ENCODE results near the gene SMIM14. TPM values are rescaled to one million over a fixed set of nuclear protein-coding genes. Genes with fewer than 3 reads are reported as not detected.

Gene SMIM14
- total RNA-seq, 1 donor from 2014 or later: 58.4 TPM

DNA sequence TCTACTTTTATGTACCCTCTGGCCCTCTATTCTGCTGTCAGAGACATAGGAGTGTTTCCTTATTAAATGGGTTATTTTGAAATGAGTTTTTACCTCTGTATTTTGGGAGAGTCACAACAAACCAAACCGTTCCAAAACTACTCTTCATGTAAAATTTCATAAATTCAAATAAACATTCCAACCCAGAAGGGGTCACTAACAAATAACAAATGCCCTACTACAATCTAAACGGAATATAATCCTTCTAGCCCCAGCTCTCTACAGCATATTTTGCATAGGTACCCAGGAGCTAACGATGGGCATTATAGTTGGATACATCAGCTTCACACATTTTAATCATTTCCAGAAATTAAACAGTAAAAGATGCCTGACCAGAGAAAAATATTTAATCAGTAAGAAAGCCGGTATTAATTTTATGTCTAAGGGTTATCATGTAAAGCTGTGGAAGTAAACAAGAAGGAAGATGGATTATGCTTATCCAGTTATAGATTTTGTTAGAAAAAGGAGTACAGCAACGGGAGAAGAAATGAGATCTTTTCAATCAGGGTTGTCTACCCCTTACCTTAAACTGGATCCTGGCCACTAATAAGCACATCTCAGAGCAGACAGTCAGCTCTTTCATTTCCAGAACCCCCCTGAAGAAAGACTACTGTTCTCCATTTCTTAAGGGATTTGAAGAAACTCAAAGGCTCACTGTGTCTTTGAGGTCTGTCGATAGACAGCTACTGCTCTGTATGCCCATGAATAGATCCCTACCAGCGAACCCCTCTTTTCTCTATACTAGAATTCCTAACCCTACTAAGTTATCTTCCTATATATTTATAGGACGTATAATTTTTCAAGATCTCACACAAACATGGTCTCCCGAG lies 112.6 kb downstream of the SMIM14 start:
- peak overlapping the region; percentile 97 for H3K4me3 ChIP-seq (ENCODE audit: low read depth, low read length)
- TF ChIP-seq, protein P1, sequence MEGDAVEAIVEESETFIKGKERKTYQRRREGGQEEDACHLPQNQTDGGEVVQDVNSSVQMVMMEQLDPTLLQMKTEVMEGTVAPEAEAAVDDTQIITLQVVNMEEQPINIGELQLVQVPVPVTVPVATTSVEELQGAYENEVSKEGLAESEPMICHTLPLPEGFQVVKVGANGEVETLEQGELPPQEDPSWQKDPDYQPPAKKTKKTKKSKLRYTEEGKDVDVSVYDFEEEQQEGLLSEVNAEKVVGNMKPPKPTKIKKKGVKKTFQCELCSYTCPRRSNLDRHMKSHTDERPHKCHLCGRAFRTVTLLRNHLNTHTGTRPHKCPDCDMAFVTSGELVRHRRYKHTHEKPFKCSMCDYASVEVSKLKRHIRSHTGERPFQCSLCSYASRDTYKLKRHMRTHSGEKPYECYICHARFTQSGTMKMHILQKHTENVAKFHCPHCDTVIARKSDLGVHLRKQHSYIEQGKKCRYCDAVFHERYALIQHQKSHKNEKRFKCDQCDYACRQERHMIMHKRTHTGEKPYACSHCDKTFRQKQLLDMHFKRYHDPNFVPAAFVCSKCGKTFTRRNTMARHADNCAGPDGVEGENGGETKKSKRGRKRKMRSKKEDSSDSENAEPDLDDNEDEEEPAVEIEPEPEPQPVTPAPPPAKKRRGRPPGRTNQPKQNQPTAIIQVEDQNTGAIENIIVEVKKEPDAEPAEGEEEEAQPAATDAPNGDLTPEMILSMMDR (IDR thresholded peaks at IDR 0.05; ENCODE audit: insufficient read depth, low read length, poor library complexity, severe bottlenecking): no peak
- DNase-seq (ENCODE audit: low read depth): no peak

DNA sequence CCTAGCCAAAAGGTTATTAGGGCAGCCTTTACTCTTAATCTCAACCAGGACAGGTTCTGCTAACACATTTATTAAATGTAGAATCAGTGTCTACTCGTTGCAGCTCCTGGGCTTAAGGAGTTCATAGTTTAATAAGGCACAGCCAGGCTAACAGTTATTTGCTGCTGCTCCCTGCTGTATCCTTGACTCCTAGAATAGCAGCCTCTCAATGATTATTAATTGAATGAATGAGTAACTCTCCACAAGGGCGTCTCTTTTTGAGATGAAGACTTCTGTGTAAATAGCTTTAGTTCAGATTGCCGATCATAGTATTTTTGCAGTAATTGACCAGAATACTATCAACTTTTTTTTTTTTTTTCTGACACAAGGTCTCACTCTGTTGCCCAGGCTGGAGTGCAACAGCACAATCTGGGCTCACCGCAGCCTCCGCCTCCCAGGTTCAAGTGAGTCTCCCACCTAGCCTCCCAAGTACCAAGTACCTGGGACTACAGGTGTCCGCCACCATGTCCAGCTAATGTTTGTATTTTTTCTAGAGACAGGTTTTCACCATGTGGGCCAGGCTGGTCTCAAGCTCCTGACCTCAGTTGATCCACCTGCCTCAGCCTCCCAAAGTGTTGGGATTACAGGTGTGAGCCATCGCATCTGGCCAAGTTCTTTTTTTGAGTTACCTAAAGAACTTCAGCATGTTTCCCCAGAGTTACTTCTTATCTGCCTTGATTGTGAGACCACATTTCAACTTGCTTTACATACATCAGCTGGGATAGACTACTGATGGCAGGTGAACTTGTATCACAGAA lies 114.3 kb downstream of the SMIM14 start:
- Histone ChIP-seq H3K27me3 (ENCODE audit: control insufficient read depth, insufficient read depth, low read length) (no peaks in the 10 kb centered on the region), H3K36me3 (ENCODE audit: control insufficient read depth, insufficient read depth, low read length) (no peaks in the 10 kb centered on the region), H3K4me3 (ENCODE audit: low read depth, low read length) (no peak overlapping the region)
- TF ChIP-seq, protein P1 (IDR thresholded peaks at IDR 0.05; ENCODE audit: insufficient read depth, low read length, poor library complexity, severe bottlenecking): no peak
- no peak for DNase-seq (ENCODE audit: low read depth)

More for the DNA sequence above, 112.6 kb downstream of the SMIM14 start:
- H3K36me3 ChIP-seq (ENCODE audit: control insufficient read depth, insufficient read depth, low read length): no peaks in the 10 kb centered on the region
- H3K27me3 ChIP-seq (ENCODE audit: control insufficient read depth, insufficient read depth, low read length): no peaks in the 10 kb centered on the region

DNA sequence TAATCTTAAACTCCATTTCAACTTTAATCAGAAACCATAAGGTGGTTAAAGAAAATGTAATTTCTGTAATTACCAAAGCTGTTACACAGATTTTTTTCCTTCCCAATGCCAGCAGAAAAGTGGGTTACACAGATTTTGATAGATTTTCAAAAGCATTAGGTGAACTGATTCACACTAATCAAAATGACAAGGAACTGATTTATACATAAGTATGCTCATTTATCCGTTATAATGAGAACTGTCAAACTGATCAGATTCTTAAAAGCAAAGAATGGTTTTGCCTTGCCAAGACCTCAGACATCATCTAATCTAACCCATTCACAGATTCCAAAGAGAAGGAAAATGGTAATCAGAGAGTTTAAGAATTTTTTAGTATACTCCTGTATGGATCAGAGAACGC lies 116.6 kb downstream of the SMIM14 start:
- no peak overlapping the region for H3K4me3 ChIP-seq (ENCODE audit: low read depth, low read length)
- H3K36me3 ChIP-seq (ENCODE audit: control insufficient read depth, insufficient read depth, low read length): no peaks in the 10 kb centered on the region
- no peak for DNase-seq (ENCODE audit: low read depth)
- H3K27me3 ChIP-seq (ENCODE audit: control insufficient read depth, insufficient read depth, low read length): no peaks in the 10 kb centered on the region
- TF ChIP-seq, protein P1 (IDR thresholded peaks at IDR 0.05; ENCODE audit: insufficient read depth, low read length, poor library complexity, severe bottlenecking): no peak

DNA sequence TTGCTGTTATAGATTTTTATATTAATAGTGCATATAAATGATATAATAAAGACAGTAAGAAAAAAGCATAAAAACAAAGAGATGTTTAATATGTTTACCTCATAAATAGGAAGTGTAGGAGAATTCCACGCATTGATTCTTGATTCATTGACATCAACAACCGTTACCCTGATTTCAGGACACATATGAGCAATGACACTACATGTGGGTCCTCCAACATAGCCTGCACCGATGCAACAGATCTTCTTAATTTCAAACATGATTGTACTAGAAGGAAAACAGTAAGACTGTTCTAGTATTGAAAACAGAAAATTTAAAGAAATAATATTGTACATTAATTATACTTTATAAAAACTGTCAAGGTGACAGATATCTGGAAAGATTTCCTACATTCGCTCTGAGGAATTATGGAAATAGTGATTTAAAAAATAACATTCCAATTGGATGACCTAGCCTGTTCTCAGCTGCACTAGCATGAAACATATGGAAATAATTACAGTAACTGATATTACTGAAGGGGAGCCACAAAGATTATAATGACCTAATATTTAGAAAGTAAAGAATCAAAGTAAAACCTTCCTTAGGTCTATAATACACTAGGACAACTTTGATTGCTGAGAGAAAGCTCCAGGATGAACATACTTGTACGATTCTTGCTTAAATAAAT lies 117.3 kb downstream of the SMIM14 start:
- H3K27me3 ChIP-seq (ENCODE audit: control insufficient read depth, insufficient read depth, low read length): no peaks in the 10 kb centered on the region
- no peak overlapping the region for H3K4me3 ChIP-seq (ENCODE audit: low read depth, low read length)
- no peak for DNase-seq (ENCODE audit: low read depth)
- TF ChIP-seq, protein P1 (IDR thresholded peaks at IDR 0.05; ENCODE audit: insufficient read depth, low read length, poor library complexity, severe bottlenecking): no peak
- H3K36me3 ChIP-seq (ENCODE audit: control insufficient read depth, insufficient read depth, low read length): no peaks in the 10 kb centered on the region

DNA sequence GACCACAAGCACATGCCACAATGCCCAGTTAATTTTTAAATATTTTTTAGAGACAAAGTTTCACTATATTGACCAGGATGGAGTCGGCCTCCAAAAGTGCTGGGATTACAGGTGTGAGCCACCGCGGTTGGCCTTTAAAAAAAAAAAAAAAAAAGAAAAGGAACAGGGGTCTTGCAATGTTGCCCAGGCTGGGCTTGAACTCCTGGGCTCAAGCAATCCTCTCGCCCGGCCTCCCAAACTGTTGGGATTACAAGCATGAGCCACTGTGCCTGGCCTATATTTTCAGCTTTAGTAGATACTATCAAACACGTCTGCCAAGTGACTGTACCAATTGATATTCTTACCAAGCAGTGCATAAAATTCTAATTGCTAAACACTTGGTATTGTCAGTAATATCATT lies 120.2 kb downstream of the SMIM14 start:
- H3K36me3 ChIP-seq (ENCODE audit: control insufficient read depth, insufficient read depth, low read length): no peaks in the 10 kb centered on the region
- no peaks in the 10 kb centered on the region for H3K27me3 ChIP-seq (ENCODE audit: control insufficient read depth, insufficient read depth, low read length)
- TF ChIP-seq, protein P1 (IDR thresholded peaks at IDR 0.05; ENCODE audit: insufficient read depth, low read length, poor library complexity, severe bottlenecking): no peak
- no peak for DNase-seq (ENCODE audit: low read depth)
- no peak overlapping the region for H3K4me3 ChIP-seq (ENCODE audit: low read depth, low read length)

All from kidney epithelial cell (primary cell).